IMR-90 (cell line): ENCODE data around the gene RAI14. TPM values are rescaled to one million over a fixed set of nuclear protein-coding genes. Genes with fewer than 3 reads are reported as not detected.

Experiments
- CEBPB ChIP-seq: IDR thresholded peaks from 2 replicates; pipeline ENCODE4 v1.6.1; 2012; ENCODE audit warnings: low read depth, low read length, improper control_type of control experiment
- polyA plus RNA-seq, 3 experiments: library from polyadenylated mRNA; depleted of rRNA; stranded (reverse); fragments of >200 nt; gene quantifications; 2 replicates each; pipeline ENCODE4 v1.2.3, GENCODE V29; 2012; ENCODE audit warnings: low replicate concordance in 1 of 3
- total RNA-seq: library from RNA; depleted of rRNA; stranded (reverse); fragments of >200 nt; gene quantifications from 2 replicates; pipeline ENCODE4 v1.2.3, GENCODE V29; 2012
- TF ChIP-seq, protein P1 (sequence below): fragments of 150-350 bp; IDR thresholded peaks from 2 replicates; pipeline ENCODE4 v1.6.1; 2016; ENCODE audit warnings: low read depth, mild to moderate bottlenecking, low read length, moderate library complexity, borderline replicate concordance

The RAI14 gene
- total and polyA plus RNA-seq, 2 of the 4 experiments (the other 2 are of a cell fraction): 221 to 267 TPM

DNA sequence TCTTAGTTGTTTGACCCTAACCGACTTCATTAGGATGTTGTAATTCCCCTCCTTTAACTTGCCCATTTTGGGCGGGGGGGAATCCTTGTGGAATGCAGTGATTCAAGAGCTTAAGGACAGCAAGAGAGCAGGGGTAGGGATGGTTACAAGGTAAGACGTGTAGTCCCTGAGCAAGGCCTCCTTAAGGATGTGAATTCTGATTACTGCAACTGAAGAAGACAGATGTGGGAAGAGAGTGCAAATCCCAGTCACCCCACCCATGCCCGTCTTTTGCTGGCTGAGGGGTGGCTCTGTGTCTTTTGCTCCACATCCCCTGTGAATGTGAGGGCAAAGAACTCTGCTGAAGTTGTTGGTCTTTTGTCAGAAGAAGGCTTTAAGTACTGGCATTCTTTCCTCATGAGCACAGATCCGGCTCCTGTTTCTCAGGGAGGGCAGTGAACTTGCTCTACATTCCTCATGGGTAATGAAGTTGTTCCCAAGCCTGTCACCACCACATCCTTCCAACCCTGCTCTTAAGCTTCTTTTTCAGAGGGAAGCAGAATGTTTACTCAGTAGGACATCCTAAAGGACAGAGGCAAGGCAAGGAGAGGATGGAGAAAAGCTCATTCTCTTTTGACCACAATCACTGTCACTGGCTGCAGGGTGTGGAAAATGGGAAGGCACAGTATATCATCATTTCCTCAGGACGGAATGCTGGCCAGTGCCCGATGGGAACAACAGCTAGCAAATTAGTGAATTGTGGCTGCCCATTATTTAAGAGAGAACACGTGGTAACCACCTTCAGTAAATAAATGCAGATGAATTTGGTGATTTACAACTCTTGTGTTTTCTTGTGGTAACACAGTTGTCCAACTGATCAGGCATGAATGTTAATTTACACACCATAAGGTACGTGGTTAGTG lies 61.5 kb downstream of the RAI14 start (continued):
- TF ChIP-seq, protein P1, sequence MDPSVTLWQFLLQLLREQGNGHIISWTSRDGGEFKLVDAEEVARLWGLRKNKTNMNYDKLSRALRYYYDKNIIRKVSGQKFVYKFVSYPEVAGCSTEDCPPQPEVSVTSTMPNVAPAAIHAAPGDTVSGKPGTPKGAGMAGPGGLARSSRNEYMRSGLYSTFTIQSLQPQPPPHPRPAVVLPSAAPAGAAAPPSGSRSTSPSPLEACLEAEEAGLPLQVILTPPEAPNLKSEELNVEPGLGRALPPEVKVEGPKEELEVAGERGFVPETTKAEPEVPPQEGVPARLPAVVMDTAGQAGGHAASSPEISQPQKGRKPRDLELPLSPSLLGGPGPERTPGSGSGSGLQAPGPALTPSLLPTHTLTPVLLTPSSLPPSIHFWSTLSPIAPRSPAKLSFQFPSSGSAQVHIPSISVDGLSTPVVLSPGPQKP: no peak
- peak; percentile 4 for TF ChIP-seq CEBPB
